ENCODE results near the gene PRKCA. TPM values are rescaled to one million over a fixed set of nuclear protein-coding genes. Genes with fewer than 3 reads are reported as not detected.

The PRKCA gene
- total RNA-seq, 1 donor from 2014 or later, result 29.0 TPM

GRCh38 chr17:66747578-66748275 lies 445.3 kb downstream of the PRKCA start:
- H3K4me1 ChIP-seq, result no peaks in the 10 kb centered on the region
- H3K4me3 ChIP-seq, result no peak overlapping the region
- TF ChIP-seq CTCF (IDR thresholded peaks at IDR 0.05), result no peak
- DNase-seq (no peak), ATAC-seq (no peak)
- no peaks in the 10 kb centered on the region for H3K9me3 ChIP-seq
- intact Hi-C loops (cut with DNase I), result no loop called here
- peaks cover 14% of the 10 kb centered on the region for H3K36me3 ChIP-seq
- no peak overlapping the region for H3K27ac ChIP-seq
- no peaks in the 10 kb centered on the region for H3K27me3 ChIP-seq (ENCODE audit: low read depth)

GRCh38 chr17:66748578-66748977 lies 446.2 kb downstream of the PRKCA start:
- no peak overlapping the region for H3K4me3 ChIP-seq
- intact Hi-C loops (cut with DNase I), result no loop called here
- H3K4me1 ChIP-seq, result no peaks in the 10 kb centered on the region
- H3K27ac ChIP-seq, result no peak overlapping the region
- DNase-seq, result no peak
- no peak for TF ChIP-seq CTCF (IDR thresholded peaks at IDR 0.05)
- no peaks in the 10 kb centered on the region for H3K9me3 ChIP-seq
- no peak for ATAC-seq
- H3K27me3 ChIP-seq (ENCODE audit: low read depth), result no peaks in the 10 kb centered on the region
- H3K36me3 ChIP-seq, result peaks cover 5% of the 10 kb centered on the region

GRCh38 chr17:66749217-66749832 lies 446.9 kb downstream of the PRKCA start:
- ATAC-seq (no peak), DNase-seq (no peak)
- no peak overlapping the region for H3K4me3 ChIP-seq
- H3K36me3 ChIP-seq, result peaks cover 5% of the 10 kb centered on the region
- no peaks in the 10 kb centered on the region for H3K4me1 ChIP-seq
- no peaks in the 10 kb centered on the region for H3K9me3 ChIP-seq
- H3K27me3 ChIP-seq (ENCODE audit: low read depth), result no peaks in the 10 kb centered on the region
- no peak for TF ChIP-seq CTCF (IDR thresholded peaks at IDR 0.05)
- intact Hi-C loops (cut with DNase I), result no loop called here
- no peak overlapping the region for H3K27ac ChIP-seq

GRCh38 chr17:66750116-66750515 lies 447.7 kb downstream of the PRKCA start:
- H3K4me1 ChIP-seq, result no peaks in the 10 kb centered on the region
- no peak for TF ChIP-seq CTCF (IDR thresholded peaks at IDR 0.05)
- DNase-seq (no peak), ATAC-seq (no peak)
- H3K36me3 ChIP-seq, result peaks cover 5% of the 10 kb centered on the region
- intact Hi-C loops (cut with DNase I), result no loop called here
- H3K27me3 ChIP-seq (ENCODE audit: low read depth), result no peaks in the 10 kb centered on the region
- H3K9me3 ChIP-seq, result no peaks in the 10 kb centered on the region
- H3K4me3 ChIP-seq, result no peak overlapping the region
- no peak overlapping the region for H3K27ac ChIP-seq

GRCh38 chr17:66750781-66751543 lies 448.5 kb downstream of the PRKCA start:
- Histone ChIP-seq H3K27ac (no peak overlapping the region), H3K4me3 (no peak overlapping the region), H3K27me3 (ENCODE audit: low read depth) (no peaks in the 10 kb centered on the region), H3K4me1 (no peaks in the 10 kb centered on the region), H3K9me3 (no peaks in the 10 kb centered on the region), H3K36me3 (peaks cover 5% of the 10 kb centered on the region)
- intact Hi-C loops (cut with DNase I), result no loop called here
- no peak for TF ChIP-seq CTCF (IDR thresholded peaks at IDR 0.05)
- ATAC-seq, result peak in 1 of 2 donors; percentile 58
- DNase-seq, result no peak
